Activated CD4-positive, alpha-beta T cell treated with anti-CD3 and anti-CD28 coated beads, Interleukin-2, amount 50 U/mL, for 1 hour (primary cell): Measurements from ENCODE around the gene GLI1.
A peak's percentile ranks its signal among the peaks of the same experiment; 100 is the strongest.
"Not testable (repeated sequence)": the region's sequence is repeated elsewhere in the genome, so short reads cannot be mapped to it uniquely, and the experiment has no call there.

Experiments
- DNase-seq: peaks from one replicate; pipeline ENCODE4 v3.0.0-alpha.2; 2020

Gene GLI1

DNA sequence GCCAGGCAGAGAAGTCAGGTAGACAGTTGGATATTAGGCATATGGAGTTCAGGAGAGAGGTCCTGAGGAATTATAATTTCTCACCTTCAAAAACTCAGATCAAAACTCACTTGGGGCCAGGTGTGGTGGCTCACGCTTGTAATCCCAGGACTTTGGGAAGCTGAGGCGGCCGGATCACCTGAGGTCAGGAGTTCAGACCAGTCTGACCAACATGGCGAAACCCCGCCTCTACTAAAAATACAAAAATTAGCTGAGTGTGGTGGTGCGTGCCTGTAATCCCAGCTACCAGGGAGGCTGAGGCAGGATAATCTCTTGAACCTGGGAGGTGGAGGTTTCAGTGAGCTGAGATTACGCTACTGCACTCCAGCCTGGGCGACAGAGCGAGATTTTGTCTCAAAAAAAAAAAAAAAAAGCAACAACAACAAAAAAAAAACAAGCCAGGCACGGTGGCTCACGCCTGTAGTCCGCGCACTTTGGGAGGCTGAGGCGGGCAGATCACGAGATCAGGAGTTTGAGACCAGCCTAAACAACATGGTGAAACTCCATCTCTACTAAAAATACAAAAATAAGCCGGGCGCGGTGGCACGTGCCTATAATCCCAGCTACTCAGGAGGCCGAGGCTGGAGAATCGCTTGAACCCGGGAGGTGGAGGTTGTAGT, 42.9 kb downstream of the GLI1 start:
- DNase-seq: not testable (repeated sequence)

DNA sequence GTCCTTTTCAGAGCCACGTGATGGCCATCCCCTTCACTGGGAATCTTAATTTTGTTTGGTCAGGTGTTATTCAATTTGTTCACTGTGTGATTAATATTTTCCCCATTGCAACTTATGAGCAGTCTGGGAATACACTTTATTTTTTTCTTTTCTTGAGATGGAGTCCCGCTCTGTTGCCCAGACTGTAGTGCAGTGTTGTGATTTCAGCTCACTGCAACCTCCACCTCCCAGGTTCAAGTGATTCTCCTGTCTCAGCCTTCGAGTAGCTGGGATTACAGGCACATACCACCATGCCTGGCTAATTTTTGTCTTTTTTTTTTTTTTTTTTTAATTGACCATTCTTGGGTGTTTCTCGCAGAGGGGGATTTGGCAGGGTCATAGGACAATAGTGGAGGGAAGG, 47.0 kb downstream of the GLI1 start:
- not testable (repeated sequence) for DNase-seq

DNA sequence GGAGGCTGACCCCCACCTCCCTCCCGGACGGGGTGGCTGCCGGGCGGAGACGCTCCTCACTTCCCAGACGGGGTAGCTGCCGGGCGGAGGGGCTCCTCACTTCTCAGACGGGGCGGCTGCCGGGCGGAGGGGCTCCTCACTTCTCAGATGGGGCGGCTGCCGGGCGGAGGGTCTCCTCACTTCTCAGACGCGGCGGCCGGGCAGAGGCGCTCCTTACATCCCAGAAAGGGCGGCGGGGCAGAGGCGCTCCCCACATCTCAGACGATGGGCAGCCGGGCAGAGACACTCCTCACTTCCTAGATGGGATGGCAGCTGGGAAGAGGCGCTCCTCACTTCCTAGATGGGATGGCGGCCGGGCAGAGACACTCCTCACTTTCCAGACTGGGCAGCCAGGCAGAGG, 48.2 kb downstream of the GLI1 start:
- DNase-seq: not testable (repeated sequence)

DNA sequence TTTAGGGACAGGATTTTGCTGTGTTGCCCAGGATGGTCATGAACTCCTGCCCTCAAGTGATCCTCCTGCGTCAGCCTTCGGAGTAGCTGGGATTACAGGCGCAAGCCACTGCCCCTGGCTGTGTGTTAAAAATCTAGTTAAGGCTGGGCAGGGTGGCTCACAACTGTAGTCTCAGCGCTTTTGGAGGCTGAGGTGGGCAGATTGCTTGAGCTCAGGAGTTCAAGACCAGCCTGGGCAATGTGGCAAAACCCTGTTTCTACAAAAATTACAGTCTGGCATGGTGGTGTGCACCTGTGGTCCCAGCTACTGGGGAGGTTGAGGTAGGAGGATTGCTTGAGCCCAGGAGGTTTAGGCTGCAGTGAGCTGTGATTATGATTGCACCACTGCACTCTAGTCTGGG, 51.6 kb downstream of the GLI1 start:
- no peak for DNase-seq

DNA sequence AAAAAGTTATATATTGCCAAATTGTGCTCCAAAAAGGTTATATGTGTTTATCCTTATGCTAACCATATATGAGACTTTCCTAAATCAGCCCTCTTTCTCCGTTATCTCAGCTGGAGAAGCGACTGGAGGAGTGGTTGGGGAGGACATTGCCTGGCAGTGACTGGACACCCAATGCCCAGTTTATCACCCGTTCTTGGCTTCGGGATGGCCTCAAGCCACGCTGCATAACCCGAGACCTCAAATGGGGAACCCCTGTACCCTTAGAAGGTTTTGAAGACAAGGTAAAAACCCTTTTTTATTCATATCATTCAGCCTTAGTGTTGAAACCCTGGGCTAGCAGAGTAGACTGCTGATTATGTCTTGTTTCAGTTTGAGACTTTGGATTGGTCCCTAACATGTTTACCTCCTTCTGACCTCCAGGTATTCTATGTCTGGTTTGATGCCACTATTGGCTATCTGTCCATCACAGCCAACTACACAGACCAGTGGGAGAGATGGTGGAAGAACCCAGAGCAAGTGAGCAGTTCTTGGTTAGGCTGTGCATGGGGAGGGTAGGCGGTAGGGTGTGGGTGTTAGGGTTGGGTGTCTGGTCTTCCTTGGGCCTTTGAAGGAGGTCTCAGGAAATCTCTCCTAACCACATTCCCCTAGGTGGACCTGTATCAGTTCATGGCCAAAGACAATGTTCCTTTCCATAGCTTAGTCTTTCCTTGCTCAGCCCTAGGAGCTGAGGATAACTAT, 52.2 kb downstream of the GLI1 start:
- no peak for DNase-seq

DNA sequence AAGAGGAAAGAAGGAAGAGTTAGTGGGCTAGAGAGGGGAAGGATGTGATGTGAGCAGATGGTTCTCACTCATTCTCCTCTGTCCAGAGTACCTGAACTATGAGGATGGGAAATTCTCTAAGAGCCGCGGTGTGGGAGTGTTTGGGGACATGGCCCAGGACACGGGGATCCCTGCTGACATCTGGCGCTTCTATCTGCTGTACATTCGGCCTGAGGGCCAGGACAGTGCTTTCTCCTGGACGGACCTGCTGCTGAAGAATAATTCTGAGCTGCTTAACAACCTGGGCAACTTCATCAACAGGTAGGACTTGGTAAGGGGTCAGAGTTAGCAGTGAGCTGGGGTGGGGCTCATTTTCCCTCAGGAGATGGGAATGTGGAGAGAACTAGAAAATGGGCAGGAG, 53.1 kb downstream of the GLI1 start:
- no peak for DNase-seq

DNA sequence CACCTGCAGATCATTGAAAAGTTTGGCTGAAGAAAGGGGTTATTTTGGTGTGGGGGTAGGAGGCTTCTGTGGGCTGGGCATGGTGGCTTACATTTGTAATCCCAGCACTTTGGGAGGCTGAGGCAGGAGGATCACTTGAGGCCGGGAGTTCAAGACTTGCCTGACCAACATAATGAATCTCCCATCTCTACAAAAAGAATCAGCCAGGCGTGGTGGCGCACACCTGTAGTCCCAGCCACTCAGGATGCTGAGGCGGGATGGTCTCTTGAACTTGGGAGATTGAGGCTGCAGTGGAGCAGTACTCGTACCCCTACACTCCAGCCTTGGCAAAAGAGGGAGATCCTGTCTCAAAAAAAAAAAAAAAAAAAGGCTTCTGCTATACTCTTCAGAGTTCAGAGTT, 53.7 kb downstream of the GLI1 start:
- no peak for DNase-seq

DNA sequence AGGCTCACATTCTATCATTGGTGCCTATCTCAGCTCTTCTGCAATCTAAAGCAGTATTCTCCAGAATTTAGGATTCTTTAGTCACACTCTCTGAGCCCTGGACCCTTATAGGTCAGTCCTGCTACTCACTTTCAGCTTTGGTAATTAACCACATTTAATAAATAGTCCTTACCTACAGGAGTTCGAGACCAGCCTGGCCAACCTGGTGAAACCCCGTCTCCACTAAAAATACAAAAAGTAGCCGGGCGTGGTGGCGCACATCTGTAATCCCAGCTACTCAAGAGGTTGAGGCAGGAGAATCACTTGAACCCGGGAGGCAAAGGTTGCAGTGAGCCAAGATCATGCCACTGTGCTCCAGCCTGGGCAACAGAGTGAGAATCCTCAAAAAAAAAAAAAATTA, 54.1 kb downstream of the GLI1 start:
- DNase-seq: not testable (repeated sequence)

DNA sequence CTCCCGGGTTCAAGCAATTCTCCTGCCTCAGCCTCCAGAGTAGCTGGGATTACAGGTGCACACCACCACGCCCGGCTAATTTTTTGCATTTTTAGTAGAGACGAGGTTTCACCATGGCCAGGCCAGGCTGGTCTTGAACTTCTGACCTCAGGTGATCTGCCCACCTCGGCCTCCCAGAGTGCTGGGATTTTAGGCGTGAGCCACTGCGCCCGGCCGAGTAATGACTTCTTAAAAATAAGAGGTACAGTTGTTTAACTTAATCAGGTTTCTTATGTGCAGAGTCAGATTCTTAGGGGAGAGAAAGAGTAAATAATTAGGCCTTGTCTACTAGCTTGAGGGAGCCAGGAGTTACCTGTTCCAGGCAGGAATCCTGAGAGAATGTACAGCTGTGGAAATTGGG, 54.7 kb downstream of the GLI1 start:
- DNase-seq: not testable (repeated sequence)

DNA sequence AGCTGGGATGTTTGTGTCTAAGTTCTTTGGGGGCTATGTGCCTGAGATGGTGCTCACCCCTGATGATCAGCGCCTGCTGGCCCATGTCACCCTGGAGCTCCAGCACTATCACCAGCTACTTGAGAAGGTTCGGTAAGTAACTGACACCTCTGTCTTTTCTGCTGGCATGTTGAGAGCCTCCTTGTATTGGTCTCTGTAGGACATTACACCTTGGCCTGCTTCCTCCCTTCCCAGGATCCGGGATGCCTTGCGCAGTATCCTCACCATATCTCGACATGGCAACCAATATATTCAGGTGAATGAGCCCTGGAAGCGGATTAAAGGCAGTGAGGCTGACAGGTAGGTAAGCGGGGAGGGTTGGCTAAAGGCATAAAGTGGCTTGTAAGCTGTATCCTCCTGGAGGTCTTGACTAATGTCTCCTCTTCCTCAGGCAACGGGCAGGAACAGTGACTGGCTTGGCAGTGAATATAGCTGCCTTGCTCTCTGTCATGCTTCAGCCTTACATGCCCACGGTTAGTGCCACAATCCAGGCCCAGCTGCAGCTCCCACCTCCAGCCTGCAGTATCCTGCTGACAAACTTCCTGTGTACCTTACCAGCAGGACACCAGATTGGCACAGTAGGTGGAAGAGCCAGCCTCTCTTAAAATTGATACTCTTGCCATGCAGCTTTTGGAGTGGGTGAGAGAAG, 55.3 kb downstream of the GLI1 start:
- DNase-seq: no peak

DNA sequence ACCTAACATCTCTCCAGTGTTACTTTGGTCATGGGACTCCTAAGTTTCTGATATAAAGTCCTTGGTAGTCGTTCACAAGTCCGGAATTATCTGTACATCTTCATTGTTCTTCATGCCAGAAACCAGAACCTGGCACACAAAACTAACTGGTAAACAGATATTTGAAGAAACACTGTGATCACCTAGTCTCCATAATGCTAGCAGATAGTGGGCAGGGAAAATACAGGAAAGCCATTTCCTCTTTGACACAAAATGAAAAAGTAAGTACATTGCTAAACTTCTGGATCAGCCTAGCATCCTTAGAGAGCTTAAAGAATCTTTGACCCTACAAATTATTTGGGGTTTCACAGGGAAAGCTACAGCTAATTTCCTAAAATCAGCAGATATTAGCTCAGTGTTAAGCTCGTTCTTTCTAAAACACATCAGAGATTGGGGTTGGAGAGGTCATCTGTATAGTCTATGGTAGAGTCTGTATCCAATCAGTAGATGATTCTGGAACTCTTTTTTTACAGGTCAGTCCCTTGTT, 55.9 kb downstream of the GLI1 start:
- DNase-seq: no peak

DNA sequence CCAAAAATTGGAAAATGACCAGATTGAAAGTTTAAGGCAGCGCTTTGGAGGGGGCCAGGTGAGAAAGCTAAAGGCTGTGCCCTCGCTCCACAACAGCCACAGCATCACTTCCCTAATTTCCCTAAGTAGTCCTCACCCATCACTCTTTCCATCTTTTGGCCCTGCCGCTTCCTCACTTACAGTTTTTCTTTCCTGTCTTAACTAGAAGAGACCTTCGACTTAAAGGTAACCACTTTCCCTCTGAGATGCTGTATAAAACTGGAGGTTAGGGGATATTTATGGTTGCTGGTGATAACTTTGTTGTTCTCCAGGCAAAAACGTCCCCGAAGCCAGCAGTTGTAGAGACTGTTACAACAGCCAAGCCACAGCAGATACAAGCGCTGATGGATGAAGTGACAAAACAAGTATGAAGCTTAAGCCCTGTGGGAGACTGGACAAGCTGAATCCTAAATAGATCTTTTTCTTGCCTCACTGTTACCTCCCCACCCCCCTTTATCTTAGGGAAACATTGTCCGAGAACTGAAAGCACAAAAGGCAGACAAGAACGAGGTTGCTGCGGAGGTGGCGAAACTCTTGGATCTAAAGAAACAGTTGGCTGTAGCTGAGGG, 56.5 kb downstream of the GLI1 start:
- DNase-seq: no peak

DNA sequence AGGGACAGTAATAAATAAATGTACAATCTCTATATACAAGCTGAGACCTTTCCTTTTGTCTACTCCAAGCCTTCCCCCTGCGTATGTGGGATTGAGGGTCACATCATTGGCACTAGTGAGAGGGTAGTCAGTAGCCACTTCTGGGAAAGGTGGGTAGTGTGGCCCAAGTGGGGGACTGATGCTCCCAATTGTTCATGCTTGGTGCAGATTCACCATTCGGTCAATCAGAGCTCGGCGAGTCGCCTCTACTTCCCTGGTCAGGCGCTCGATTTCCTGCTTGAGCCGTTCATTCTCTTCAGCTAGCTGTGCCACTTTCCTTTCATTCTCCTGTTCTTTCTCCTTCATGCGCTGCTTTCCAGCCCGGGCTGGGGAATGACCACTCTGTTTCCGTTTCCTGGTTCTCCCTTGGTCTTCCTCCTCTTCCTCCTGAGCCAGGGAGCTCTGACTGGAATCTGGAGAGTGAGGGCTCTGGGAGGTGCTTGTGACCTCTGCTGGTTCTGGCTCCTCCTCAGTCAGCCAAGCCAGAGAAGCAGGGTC, 57.1 kb downstream of the GLI1 start:
- no peak for DNase-seq

DNA sequence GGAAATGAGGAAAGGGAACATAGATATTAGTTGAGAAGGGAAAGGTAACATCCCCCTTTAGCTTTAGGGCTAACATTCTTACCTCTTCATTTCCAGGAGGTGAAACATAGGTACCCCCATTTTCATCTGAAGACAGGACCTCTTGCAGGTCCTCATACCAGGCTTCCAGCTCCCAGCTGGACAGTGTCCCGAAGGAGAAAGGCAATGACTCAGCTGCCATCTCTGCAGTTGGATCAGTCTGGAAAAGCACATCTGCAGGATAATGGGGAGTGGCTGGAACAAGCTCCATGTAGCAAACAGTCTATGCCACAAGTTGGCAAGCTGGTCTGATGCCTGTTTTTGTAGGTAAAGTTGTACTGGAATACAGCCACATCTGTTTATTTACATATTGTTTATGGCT, 57.6 kb downstream of the GLI1 start:
- no peak for DNase-seq

DNA sequence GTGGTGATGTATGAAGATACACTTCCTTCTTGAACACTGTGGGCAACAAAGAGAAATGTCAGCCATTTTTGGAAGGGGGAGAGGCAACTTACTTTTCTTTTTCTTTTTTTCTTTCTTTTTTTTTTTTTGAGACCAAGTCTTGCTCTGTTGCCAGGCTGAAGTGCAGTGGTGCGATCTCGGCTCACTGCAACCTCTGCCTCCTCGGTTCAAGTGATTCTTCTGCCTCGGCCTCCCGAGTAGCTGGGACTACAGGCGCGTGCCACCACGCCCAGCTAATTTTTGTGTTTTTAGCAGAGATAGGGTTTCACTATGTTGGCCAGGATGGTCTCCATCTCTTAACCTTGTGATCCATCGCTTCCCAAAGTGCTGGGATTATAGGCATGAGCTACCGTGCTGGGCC, 58.1 kb downstream of the GLI1 start:
- not testable (repeated sequence) for DNase-seq

DNA sequence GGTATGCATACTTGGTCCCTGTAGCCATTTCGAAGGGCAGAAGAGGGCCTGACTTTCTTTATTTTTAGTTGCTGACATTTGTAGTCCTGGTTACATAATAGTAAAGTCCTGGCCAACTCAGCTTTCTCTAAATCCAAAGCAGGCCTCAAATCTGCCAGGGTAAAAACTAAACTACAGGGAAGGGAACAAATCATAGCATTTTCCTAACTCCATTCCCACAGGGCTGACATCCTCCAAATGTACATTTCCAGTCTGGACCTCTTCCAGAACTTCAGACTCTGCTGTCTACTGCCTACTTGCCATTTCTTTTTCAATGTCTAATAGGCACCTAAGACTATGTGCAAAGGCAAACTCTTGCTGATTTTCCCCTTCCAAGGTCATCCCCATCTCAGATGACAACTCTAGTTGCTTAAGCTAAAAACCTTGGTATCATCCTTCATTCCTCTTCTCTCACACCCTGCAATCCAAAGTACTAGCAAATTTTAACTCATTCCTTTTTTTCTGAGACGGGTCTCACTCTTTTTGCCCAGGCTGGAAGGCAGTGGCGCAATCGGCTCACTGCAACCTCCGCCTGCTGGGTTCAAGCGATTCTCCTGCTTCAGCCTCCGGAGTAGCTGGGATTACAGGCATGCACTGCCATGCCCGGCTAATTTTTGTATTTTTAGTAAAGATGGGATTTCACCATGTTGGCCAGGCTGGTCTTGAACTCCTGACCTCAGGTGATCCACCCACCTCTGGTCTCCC, 58.8 kb downstream of the GLI1 start:
- no peak for DNase-seq

DNA sequence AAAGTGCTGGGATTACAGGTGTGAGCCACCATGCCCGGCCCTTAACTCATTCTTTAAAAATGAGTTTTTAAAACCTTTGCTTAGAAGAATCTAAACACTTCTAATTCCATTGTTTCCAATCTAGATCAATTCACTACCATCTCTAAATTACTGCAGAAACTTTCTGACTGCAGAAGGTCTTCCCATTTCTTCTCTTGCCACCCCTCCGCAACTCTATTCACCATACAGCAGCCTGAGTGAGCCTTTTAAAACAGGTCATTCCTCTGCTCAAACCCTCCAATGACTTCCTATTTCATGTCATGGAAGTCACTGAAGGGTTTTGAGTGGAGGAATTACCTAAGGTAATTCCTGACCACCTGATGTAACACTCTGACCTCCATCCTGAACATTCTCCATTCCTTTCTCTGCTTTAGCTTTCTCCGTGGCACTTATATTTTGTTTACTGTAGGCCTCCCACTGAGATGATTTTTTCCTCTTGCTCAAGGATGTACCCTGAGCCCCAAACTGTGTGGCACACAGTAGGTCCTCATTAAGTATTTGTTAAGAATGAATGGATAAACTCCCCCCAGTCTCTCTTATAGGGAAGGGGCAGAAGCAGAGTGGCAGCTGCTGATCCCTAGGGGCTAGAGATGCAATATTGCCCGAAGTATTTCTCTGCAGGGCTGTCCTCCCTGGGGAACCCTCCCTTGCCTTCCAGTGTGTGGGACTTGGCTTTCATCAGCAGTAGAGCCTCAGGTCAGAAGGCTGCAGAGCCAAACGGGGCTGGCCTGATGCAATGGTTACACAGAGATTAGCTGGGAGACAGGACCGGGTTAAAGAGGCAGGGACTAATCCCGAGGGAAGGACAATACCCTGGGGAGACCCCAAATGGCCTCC, 59.6 kb downstream of the GLI1 start:
- DNase-seq: no peak

DNA sequence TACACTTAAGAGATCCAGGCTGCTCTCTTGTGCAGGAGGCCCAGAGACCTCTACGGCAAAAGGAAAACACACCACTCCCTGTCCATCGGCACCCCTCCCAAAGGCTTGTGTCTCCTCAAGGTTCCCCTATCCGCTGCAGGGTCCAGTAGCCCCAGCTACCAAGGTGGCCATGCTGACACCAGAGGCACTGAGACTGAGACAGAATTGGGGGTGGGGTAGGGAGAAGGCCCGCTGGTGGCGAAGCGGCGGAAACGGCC, 60.1 kb downstream of the GLI1 start:
- DNase-seq: peak; percentile 15

DNA sequence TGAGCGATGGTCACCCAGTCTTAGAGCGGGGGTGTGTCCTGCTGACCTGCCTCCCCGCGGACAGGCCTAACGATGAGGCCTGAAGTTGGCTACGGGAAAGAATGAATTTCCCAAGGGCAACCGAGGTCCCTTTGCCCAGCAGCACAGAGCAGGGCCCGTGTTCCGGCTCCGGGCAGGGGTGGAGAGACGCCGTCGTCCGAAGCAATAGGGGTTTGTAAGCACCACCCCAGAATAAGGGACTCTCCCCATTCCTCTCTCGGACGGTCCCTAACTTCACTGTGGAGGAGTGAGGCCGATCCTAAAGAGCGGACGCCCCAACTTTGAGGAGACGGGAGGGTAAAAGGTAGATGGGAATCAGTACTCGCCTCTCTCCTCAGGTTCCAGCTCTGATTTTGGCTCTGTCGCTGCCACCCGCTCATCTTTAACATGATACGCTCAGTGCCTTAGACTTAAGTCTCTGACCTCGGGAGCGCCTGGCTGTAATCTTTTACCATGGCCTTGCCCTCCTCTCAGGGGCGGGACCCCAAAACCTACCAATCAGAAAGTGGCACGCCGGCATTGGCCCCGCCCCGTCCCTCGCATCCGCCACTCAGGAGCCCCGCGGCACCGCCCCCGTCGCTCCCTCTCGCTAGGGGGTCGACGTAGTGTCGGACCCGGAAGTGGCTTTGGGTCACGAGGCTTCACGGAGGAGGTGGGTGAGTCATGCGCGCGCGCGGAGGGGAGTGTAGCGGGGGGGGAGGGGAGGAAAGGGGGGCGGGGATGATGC, 60.7 kb downstream of the GLI1 start, which contains the start of gene DDIT3:
Gene DDIT3 (minus strand): TSS at position 462 of the 766 bp plus-strand sequence. CDS start 3,108 bp downstream, outside the sequence.
- DNase-seq: peak; percentile 100

DNA sequence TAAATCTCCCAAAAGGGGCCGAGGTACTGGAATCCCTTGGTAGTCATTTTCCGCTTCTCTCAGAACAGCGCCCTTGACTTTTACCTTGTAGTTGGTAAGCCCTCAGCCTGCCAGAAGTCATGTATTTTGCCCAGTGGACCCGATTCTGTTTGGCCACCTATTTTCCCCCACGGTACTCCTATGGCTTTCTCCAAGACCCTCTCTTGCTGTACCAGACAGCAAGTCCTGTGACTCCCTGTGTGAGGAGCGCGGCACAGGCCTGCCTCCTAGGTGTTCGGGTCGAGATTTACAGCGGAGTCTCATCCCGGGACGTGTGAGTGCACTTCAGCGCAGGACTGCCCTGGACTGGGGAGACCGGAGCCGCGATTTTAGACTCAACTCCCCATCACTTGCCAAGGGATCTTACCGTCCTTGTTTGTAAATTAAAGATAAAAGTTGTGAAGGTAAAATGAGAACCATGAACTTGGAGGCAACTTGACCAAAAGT, 62.0 kb downstream of the GLI1 start:
- no peak for DNase-seq
